Amniotic stem cell (primary cell): Measurements from ENCODE around the gene SNAPC1.

Experiments used
- DNase-seq: peaks from one replicate; lab custom pipeline; 2025; lab: John Stamatoyannopoulos, UW

SNAPC1 gene

GRCh38 chr14:61812347-61813095 lies 50.3 kb downstream of the SNAPC1 start, which contains the start of gene SYT16:
TSS of gene SYT16 (plus strand) at chr14:61812703.
- DNase-seq, result no peak

- DNase-seq, result no peak
Measured at GRCh38 chr14:61813096-61813606, 50.9 kb downstream of the SNAPC1 start.

GRCh38 chr14:61822458-61822857 lies 60.2 kb downstream of the SNAPC1 start:
- no peak for DNase-seq

- DNase-seq, result no peak
Measured at GRCh38 chr14:61832783-61833182, 70.6 kb downstream of the SNAPC1 start.

GRCh38 chr14:61836184-61836583 lies 74.0 kb downstream of the SNAPC1 start:
- no peak for DNase-seq

- DNase-seq, result no peak
Measured at GRCh38 chr14:61836807-61837206, 74.6 kb downstream of the SNAPC1 start.

- peak; percentile 28 for DNase-seq
Measured at GRCh38 chr14:61837336-61838229, 75.4 kb downstream of the SNAPC1 start.

GRCh38 chr14:61838661-61839245 lies 76.5 kb downstream of the SNAPC1 start:
- no peak for DNase-seq

GRCh38 chr14:61839507-61839906 lies 77.3 kb downstream of the SNAPC1 start:
- DNase-seq, result no peak

- no peak for DNase-seq
Measured at GRCh38 chr14:61841145-61841544, 78.9 kb downstream of the SNAPC1 start.
